K562 treated with DMSO at 1 percent for 4 hours (cell line): ENCODE data around the gene EPSTI1. TPM values are rescaled to one million over a fixed set of nuclear protein-coding genes. Genes with fewer than 3 reads are reported as not detected.

ENCODE experiments used
- total RNA-seq: library from RNA; unstranded; fragments of 300-600 nt; gene quantifications from 2 replicates; pipeline ENCODE4 v1.2.3, GENCODE V29; 2022; ENCODE audit not compliant: insufficient read depth

EPSTI1 gene, protein sequence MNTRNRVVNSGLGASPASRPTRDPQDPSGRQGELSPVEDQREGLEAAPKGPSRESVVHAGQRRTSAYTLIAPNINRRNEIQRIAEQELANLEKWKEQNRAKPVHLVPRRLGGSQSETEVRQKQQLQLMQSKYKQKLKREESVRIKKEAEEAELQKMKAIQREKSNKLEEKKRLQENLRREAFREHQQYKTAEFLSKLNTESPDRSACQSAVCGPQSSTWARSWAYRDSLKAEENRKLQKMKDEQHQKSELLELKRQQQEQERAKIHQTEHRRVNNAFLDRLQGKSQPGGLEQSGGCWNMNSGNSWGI
- total RNA-seq, result not detected in 2 replicates

DNA sequence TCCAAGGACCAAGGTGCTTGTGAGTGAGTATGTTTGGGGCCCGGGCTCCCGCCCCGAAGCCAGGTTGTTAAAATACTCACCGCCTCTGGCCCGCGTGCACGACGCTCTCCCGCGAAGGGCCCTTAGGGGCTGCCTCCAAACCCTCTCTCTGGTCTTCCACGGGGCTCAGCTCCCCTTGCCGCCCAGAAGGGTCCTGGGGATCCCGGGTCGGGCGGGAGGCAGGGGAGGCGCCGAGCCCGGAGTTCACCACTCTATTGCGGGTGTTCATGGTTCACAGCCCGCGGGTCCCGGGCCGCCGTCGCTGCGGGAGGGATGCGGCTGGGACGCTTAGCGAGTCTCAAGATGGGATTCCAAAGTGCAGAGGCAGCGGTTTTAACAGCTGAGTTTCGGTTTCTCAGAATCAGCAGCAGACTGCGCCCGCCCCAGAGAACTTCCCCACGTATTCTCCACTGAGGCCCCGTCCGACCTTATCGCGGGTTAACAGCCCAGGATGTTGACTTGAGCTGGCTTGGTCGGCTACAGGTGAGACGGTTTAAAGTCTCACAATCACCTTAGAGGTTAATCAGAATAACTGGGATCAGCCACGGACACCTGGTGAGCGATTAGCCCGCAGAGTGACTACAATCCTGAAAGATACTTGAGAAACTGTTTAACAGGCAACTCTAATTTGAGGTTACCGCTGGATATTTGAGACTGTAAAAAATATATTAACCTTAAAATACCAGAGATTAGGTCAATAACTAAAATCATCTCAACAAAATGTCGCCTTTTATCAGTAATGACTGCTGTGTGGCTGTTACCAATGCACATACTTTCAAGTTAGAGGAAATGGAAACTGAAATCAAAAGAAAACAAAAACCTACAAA lies at the start of gene EPSTI1:
Gene EPSTI1 (minus strand): TSS at position 344 of the 866 bp plus-strand sequence. CDS start 76 bp downstream, at position 268.

DNA sequence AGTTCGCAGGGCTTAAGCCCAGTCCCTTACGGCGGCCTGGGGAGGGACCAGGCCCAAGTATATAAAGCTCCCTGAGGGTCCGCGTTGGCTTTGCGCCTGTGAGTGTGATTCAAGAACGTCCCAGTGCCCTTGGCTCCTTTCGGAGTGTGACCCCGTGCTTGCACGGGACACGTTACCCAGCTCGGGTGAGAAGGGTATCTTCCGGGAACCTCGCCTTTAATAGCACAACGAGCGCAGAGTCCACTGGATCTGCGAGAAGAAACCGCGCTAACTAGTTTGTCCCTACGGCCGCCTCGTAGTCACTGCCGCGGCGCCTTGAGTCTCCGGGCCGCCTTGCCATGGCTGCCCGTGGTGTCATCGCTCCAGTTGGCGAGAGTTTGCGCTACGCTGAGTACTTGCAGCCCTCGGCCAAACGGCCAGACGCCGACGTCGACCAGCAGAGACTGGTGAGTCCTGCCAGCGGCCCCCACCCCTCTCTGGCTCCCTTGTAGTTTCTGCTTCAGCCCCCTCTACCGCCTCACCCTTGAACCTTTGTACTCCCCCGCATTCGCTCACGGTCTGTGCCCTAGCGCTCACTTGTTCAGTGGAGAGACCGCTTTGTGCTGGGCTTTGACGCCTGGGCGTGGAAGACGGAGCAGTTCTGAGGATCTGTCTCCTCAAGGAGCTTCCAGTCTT lies 31.4 kb upstream of the EPSTI1 start, which contains the start of gene DNAJC15:
Gene DNAJC15 (plus strand): TSS at position 298 of the 675 bp plus-strand sequence. CDS start 41 bp downstream, at position 339.

Other genes with a start within 250 kb of the EPSTI1 start
- gene FAM216B, start 210.7 kb downstream of the EPSTI1 start, total RNA-seq, result not detected in 2 replicates
- 0.24 and 2.2 TPM in 2 replicates for gene DNAJC15, start 31.3 kb upstream of the EPSTI1 start, total RNA-seq